Measurements from ENCODE around the gene GET4.

- TF ChIP-seq CTCF (IDR thresholded peaks at IDR 0.05) (no peak), POLR2A (IDR thresholded peaks at IDR 0.05) (no peak)
Observed at GRCh38 chr7:885261-885892, 9.0 kb downstream of the GET4 start.

Data from body of pancreas (tissue), 4 donors.